ENCODE data around the gene EIF3D. TPM values are rescaled to one million over a fixed set of nuclear protein-coding genes. Genes with fewer than 3 reads are reported as not detected.

The EIF3D gene
- total and polyA plus RNA-seq, 9 of the 15 experiments (the other 6 are each of a cell fraction or from before 2014, with no cell fraction given), result 191 to 422 (median 279) TPM

GRCh38 chr22:36546092-36546804 is 17.3 kb upstream of the EIF3D start (continued):
- no peak for TF ChIP-seq NR2C1 (IDR thresholded peaks at IDR 0.05)
- 0 out of 2 replicates have a peak, but pooled peaks have one; percentile 12 for TF ChIP-seq NR2C1 (tag; IDR thresholded peaks at IDR 0.05)
- 0 out of 2 replicates have a peak, but pooled peaks have one; percentile 24 for TF ChIP-seq CREM (IDR thresholded peaks at IDR 0.05; ENCODE audit: low read depth)
- no peak for TF ChIP-seq MITF (IDR thresholded peaks at IDR 0.05)
- no peak for TF ChIP-seq ZNF584 (CRISPR knock-in tag; IDR thresholded peaks at IDR 0.05; ENCODE audit: low read depth)
- no peak for TF ChIP-seq ZNF347 (CRISPR knock-in tag; IDR thresholded peaks at IDR 0.05; ENCODE audit: low read depth)
- TF ChIP-seq MYBL2 (IDR thresholded peaks at IDR 0.05; ENCODE audit: low read depth), result no peak
- TF ChIP-seq MYBL2 (CRISPR knock-in tag; IDR thresholded peaks at IDR 0.05; ENCODE audit: borderline replicate concordance), result no peak
- TF ChIP-seq POLR2AphosphoS2 (IDR thresholded peaks at IDR 0.05; ENCODE audit: low read length), result no peak
- no peak for TF ChIP-seq ZNF431 (CRISPR knock-in tag; IDR thresholded peaks at IDR 0.05)
- TF ChIP-seq FUS (optimal IDR thresholded peaks at IDR 0.05; ENCODE audit: low read depth, low read length), result no peak
- TF ChIP-seq ZNF586 (CRISPR knock-in tag; conservative IDR thresholded peaks at IDR 0.05), result no peak
- 0 out of 4 replicates have a peak, but pooled peaks of 1 of the 2 experiments have one; percentile 30 for TF ChIP-seq FOXK2 (conservative IDR thresholded peaks at IDR 0.05 in 1 of 2, IDR thresholded peaks at IDR 0.05 in 1 of 2; ENCODE audit: low read depth in 2 of 2)
- no peak for TF ChIP-seq ZNF395 (CRISPR knock-in tag; IDR thresholded peaks at IDR 0.05)
- no peak for TF ChIP-seq SMAD1 (IDR thresholded peaks at IDR 0.05; ENCODE audit: low read depth, low read length, partially characterized antibody)
- TF ChIP-seq BCL6 (CRISPR knock-in tag; IDR thresholded peaks at IDR 0.05), result no peak
- TF ChIP-seq TRIM24 (IDR thresholded peaks at IDR 0.05), result no peak
- TF ChIP-seq CREBBP (IDR thresholded peaks at IDR 0.05; ENCODE audit: low read depth, low read length), result no peak
- TF ChIP-seq ZC3H11A (IDR thresholded peaks at IDR 0.05; ENCODE audit: low read depth, low read length), result no peak
- no peak for TF ChIP-seq SNIP1 (IDR thresholded peaks at IDR 0.05; ENCODE audit: low read depth)
- no peak for TF ChIP-seq TSC22D4 (tag; IDR thresholded peaks at IDR 0.05)
- TF ChIP-seq ARID1B (IDR thresholded peaks at IDR 0.05), result no peak
- TF ChIP-seq ETS2 (tag; IDR thresholded peaks at IDR 0.05; ENCODE audit: borderline replicate concordance, poor library complexity, severe bottlenecking), result no peak
- no peak for TF ChIP-seq EZH2 (IDR thresholded peaks at IDR 0.05; ENCODE audit: borderline replicate concordance, low read depth, low read length)
- no peak for TF ChIP-seq ZNF780A (CRISPR knock-in tag; IDR thresholded peaks at IDR 0.05)
- TF ChIP-seq MCM3 (IDR thresholded peaks at IDR 0.05), result no peak
- TF ChIP-seq VEZF1 (CRISPR knock-in tag; IDR thresholded peaks at IDR 0.05), result peak; percentile 82

Measured in K562 (cell line).